Heart left ventricle (tissue), 16 donors: ENCODE measurements around the gene SEL1L2. TPM values are rescaled to one million over a fixed set of nuclear protein-coding genes. Genes with fewer than 3 reads are reported as not detected.

Experiments
- ATAC-seq, 4 donors: fragments of 200-7000 bp; cut with Tn5 transposase; one replicate each; pipeline ENCODE4 v1.9.1; 2020 to 2022; ENCODE audit warnings: moderate library complexity in 4 of 4, mild to moderate bottlenecking in 3 of 4, moderate number of reproducible peaks in 1 of 4
- DNase-seq, 5 donors: peaks; one replicate each; pipeline ENCODE4 v3.0.0-alpha.2; 2020
- H3K27ac ChIP-seq, 12 donors: fragments of 200-600 bp; sonication (generic) in 4 of 12; one replicate each; pipeline versions ENCODE4 v1.5.0 to v1.8.0; 2016 to 2022; ENCODE audit warnings: mild to moderate bottlenecking in 2 of 12
- H3K27me3 ChIP-seq, 9 donors: fragments of 200-600 bp; sonication (generic) in 2 of 9; one replicate each; pipeline versions ENCODE4 v1.5.1 to v1.8.0; 2016 to 2022; ENCODE audit warnings: mild to moderate bottlenecking in 3 of 9
- H3K36me3 ChIP-seq, 9 donors: fragments of 200-600 bp; sonication (generic) in 2 of 9; one replicate each; pipeline versions ENCODE4 v1.5.0 to v1.8.0; 2018 to 2022; ENCODE audit warnings: mild to moderate bottlenecking in 2 of 9
- H3K4me1 ChIP-seq, 12 donors: fragments of 200-600 bp; sonication (generic) in 4 of 12; one replicate each; pipeline versions ENCODE4 v1.5.0 to v1.8.0; 2016 to 2022; ENCODE audit warnings: mild to moderate bottlenecking in 3 of 12
- H3K4me3 ChIP-seq, 12 donors: fragments of 200-600 bp; sonication (generic) in 4 of 12; one replicate each; pipeline versions ENCODE4 v1.5.0 to v1.8.0; 2017 to 2022; ENCODE audit warnings: mild to moderate bottlenecking in 9 of 12, moderate library complexity in 4 of 12
- H3K9me3 ChIP-seq, 12 donors: fragments of 200-600 bp; sonication (generic) in 4 of 12; one replicate each; pipeline versions ENCODE4 v1.5.0 to v1.8.0; 2016 to 2022; ENCODE audit warnings: mild to moderate bottlenecking in 1 of 12
- POLR2A ChIP-seq, 2 donors: fragments of 450-650 bp; IDR thresholded peaks; one replicate each; pipeline ENCODE4 v1.6.1; 2017; ENCODE audit warnings: antibody characterized with exemption in 2 of 2, mild to moderate bottlenecking in 2 of 2, moderate library complexity in 2 of 2
- WGBS, 4 donors: extraction: QIAGEN DNeasy Blood & Tissue Kit in 2 of 4; methylation state at CpG; one replicate each; pipeline versions ENCODE4 v1.1.5 to v1.1.7; 2013 to 2018; 5-methylcytosine and 5-hydroxymethylcytosine counted together
- intact Hi-C, 10 donors: fragments of 100-400 bp; cut with DNase I; formaldehyde crosslinking; loops; one replicate each; pipeline versions ENCODE4 v1.11.1 to v1.14.2; 2022
- polyA plus RNA-seq, 2 donors: library from polyadenylated mRNA; stranded (reverse); fragments of 200-250 nt; gene quantifications; one replicate each; pipeline ENCODE4 v1.2.3, GENCODE V29; 2013
- total RNA-seq, 9 donors: library from RNA; depleted of rRNA in 2 of 9; stranded (reverse); fragments of >200 nt in 2 of 9; fragmentation: NEBNext Ultra II Directional in 3 of 9; extraction: Animal tissue kit (Norgen Biotek cat#: 25700) in 3 of 9; gene quantifications; one replicate each; pipeline versions ENCODE4 v1.1.0 to v1.2.4, GENCODE V29; 2016 to 2023
- TF ChIP-seq, protein P1 (sequence below), 12 donors: fragments of 200-600 bp; sonication (generic) in 4 of 12; IDR thresholded peaks; one replicate each; pipeline versions ENCODE4 v1.5.0 to v1.8.0; 2018 to 2022; ENCODE audit warnings: antibody characterized with exemption in 12 of 12, mild to moderate bottlenecking in 5 of 12
- donor health status: ischemic (EF 13 %, LVEDD 7.1; RV severe dilation, severe dysfunction).
- donor health status: healthy with polysubstance abuse.
- donor health status: DM: no; HTN: yes; CAD: no.
- donor health status: DM: no; HTN: no; CAD: no.
- donor health status: ischemic (EF 25% LVEDD 6.9; RV normal size, moderate dysfunction).
- donor health status: ischemic (EF 25% LVEDD 5.7; RV mildly dilated, moderate dysfunction).
- donor health status: healthy.
- donor health status: DM: yes; HTN: yes; CAD: no.
- donor health status: ischemic (EF 35%, LVEDD 5.7; RV mildly dilated, moderate dysfunction).
- donor health status: nonischemic (EF 11% LVEDD 7.7; RV severe dilation, severe dysfunction).
- donor health status: DM: yes; HTN: yes; CAD: no.
- donor health status: PGD.
- donor health status: ischemic (EF 29% LVEDD 5.4; RV normal size, mild dysfunction).
- donor health status: nonischemic (EF 23%, LVEDD 6.1; RV moderate dilation, normal function).

Gene SEL1L2
- total and polyA plus RNA-seq, 11 donors, result 0.59 to 10.5 (median 2.5) TPM; not detected in 1

DNA sequence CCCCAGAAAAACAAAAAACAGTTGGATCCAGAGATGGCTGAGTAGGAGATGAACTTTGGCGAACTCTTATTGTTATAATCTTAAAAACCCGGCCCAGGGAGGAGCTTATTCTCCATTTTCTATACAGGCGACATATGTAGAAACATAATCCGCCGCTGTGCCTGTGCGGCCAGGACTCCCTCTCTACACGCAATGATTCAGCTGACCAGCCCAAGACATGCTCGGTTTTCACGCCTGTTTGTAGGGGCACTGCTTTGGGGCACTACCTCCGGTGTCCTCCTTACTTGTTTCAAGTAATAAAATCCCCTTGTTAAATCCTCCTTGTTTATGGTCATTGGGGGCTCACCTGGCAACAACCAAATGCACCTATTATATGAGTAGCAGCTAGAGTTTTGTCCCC, 89.9 kb downstream of the SEL1L2 start:
- no peaks in the 10 kb centered on the region for H3K4me1 ChIP-seq
- 91 to 94% (median 92%) methylated on average over 10 of the region's 10 CpGs for WGBS, 4 donors
- no peaks in the 10 kb centered on the region for H3K36me3 ChIP-seq
- H3K27me3 ChIP-seq, result no peaks in the 10 kb centered on the region
- H3K9me3 ChIP-seq, result no peaks in the 10 kb centered on the region
- DNase-seq (no peak), ATAC-seq (no peak)
- intact Hi-C loops, result no loop called here
- no peak overlapping the region for H3K4me3 ChIP-seq
- no peak for TF ChIP-seq POLR2A (IDR thresholded peaks at IDR 0.05)
- TF ChIP-seq, protein P1, sequence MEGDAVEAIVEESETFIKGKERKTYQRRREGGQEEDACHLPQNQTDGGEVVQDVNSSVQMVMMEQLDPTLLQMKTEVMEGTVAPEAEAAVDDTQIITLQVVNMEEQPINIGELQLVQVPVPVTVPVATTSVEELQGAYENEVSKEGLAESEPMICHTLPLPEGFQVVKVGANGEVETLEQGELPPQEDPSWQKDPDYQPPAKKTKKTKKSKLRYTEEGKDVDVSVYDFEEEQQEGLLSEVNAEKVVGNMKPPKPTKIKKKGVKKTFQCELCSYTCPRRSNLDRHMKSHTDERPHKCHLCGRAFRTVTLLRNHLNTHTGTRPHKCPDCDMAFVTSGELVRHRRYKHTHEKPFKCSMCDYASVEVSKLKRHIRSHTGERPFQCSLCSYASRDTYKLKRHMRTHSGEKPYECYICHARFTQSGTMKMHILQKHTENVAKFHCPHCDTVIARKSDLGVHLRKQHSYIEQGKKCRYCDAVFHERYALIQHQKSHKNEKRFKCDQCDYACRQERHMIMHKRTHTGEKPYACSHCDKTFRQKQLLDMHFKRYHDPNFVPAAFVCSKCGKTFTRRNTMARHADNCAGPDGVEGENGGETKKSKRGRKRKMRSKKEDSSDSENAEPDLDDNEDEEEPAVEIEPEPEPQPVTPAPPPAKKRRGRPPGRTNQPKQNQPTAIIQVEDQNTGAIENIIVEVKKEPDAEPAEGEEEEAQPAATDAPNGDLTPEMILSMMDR (IDR thresholded peaks at IDR 0.05), result no peak
- no peak overlapping the region for H3K27ac ChIP-seq

DNA sequence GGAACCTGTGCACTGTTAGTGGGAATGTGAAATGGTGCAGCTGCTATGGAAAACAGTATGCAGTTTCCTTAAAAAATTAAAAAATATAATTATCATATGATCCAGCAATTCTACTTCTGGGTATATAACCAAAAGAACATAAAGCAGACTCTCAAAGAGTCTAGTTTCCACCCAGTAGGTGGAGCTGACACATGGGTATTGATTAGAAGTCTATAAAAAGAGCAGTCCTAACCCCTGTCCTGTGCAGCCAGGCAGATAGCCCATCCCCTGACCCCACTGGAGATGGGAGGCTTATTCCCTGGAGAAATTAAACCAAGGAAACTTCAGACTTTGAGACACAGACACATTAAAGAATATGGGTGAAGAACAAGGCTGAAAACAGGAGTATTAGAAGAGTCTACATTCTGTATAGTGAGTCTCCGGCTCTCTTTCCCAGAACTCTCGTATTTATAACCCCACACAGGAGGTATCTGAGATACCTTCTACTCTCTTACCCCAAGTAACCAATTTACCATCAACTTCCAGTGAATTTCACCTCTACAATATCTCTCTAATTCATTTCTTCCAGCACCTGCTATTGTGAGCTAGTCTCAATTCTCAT, 92.3 kb downstream of the SEL1L2 start:
- WGBS, 4 donors, result 78 to 85% (median 83%) methylated on average over 2 of the region's 2 CpGs
- TF ChIP-seq, protein P1 (IDR thresholded peaks at IDR 0.05), result peak in 3 of 12 donors; percentile 11 to 19 (median 17)
- TF ChIP-seq POLR2A (IDR thresholded peaks at IDR 0.05), result no peak
- Histone ChIP-seq H3K9me3 (peaks cover 0 to 5% (median 0%) of the 10 kb centered on the region in 12 donors), H3K4me3 (no peak overlapping the region), H3K4me1 (no peaks in the 10 kb centered on the region), H3K27ac (no peak overlapping the region), H3K36me3 (no peaks in the 10 kb centered on the region), H3K27me3 (no peaks in the 10 kb centered on the region)
- intact Hi-C loops, result no loop called here
- ATAC-seq (no peak), DNase-seq (no peak)

DNA sequence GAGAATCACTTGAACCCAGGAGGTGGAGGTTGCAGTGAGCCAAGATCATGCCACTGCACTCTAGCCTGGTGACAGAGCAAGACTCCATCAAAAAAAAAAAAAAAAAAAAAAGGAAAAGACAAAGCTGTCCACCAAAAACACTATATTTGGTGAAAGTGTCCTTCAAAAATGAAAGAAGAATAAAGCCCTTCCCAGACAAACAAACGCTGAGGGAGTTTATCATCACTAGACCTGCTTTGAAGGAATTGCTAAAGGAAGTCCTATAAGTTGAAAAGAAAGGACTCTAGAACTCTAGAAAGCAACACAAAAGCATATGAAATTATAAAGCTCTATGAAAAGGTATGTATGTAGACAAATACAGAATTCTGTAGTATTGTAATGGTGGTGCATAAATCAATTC, 98.8 kb downstream of the SEL1L2 start:
- DNase-seq, result no peak
- Histone ChIP-seq H3K27me3 (no peaks in the 10 kb centered on the region), H3K4me1 (no peaks in the 10 kb centered on the region), H3K27ac (no peak overlapping the region), H3K9me3 (peaks cover 0 to 35% (median 12%) of the 10 kb centered on the region in 12 donors), H3K36me3 (no peaks in the 10 kb centered on the region), H3K4me3 (no peak overlapping the region)
- no peak for TF ChIP-seq POLR2A (IDR thresholded peaks at IDR 0.05)
- TF ChIP-seq, protein P1 (IDR thresholded peaks at IDR 0.05), result no peak
- intact Hi-C loops, result no loop called here
- no peak for ATAC-seq
- WGBS, 4 donors, result 78 to 93% (median 91%) methylated on average over 1 of the region's 1 CpG

DNA sequence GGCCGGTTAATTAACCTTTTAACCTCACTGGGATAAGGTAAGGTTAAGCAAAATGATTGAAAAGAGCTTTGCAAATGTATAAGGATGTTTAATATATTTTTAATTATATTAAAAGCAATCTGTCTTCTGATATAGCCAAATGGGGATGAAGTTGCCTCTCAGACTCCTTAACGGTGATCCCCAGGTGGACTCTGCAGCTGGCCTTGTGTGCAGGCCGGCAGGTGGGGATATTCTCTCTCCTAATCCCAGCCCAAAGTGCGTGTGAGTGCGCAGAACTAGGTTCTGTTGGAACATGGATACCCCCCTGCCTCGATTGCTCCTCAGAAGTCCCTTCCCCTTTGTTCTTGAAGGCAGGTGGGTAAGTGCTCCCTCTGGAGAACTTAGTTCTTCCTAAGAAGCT, 105.6 kb downstream of the SEL1L2 start:
- DNase-seq (no peak), ATAC-seq (no peak)
- 69 to 91% (median 84%) methylated on average over 6 of the region's 6 CpGs for WGBS, 4 donors
- peaks cover 0 to under 1% (median 0%) of the 10 kb centered on the region in 12 donors for H3K9me3 ChIP-seq
- no peaks in the 10 kb centered on the region for H3K36me3 ChIP-seq
- TF ChIP-seq POLR2A (IDR thresholded peaks at IDR 0.05), result no peak
- TF ChIP-seq, protein P1 (IDR thresholded peaks at IDR 0.05), result no peak
- H3K27me3 ChIP-seq, result no peaks in the 10 kb centered on the region
- H3K27ac ChIP-seq, result no peak overlapping the region
- H3K4me3 ChIP-seq, result no peak overlapping the region
- intact Hi-C loops, result loop anchor here in 1 of 10 donors (10.0 kb wide), 1 partner anchor 50 kb away; no protein-coding TSS in a partner anchor
- H3K4me1 ChIP-seq, result no peaks in the 10 kb centered on the region
